ENCODE data around the gene ATG7.
"Not testable (repeated sequence)": the region's sequence is repeated elsewhere in the genome, so short reads cannot be mapped to it uniquely, and the experiment has no call there.

ATG7 gene

DNA sequence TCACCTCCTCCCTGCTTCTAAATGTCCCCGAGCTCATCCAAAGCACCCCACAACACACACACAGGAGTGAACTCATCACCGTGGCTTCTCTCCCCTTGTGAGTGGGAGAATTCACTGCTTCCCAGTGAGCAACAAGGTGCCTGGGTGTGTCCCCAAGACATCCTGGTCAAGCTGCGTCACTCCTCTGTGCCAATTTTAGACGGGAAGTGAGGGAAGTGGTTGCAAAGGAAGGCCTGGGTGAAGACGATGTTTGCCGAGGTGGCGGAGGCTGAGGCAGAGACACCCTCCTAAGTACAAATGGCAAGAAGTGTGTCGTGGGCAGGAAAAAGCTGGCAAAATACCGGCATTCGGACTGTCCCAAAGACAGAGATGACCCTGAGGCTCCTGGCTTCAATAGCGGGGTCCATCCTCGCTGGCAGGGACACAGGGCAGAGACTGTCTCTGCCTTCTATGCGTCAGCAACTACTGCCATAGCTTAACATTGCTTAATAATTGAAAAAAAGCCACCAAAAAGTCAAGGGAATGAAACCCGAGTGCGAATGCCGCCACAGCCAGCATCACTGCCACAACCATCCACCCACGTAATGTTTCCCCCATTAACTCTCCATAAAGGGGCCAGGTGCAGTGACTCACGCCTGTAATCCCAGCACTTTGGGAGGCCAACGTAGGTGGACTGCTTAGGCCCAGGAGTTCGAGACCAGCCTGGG, 298.7 kb downstream of the ATG7 start:
- FAIRE-seq (no peak), DNase-seq (ENCODE audit: extremely low spot score, insufficient read length, low read depth) (no peak)

DNA sequence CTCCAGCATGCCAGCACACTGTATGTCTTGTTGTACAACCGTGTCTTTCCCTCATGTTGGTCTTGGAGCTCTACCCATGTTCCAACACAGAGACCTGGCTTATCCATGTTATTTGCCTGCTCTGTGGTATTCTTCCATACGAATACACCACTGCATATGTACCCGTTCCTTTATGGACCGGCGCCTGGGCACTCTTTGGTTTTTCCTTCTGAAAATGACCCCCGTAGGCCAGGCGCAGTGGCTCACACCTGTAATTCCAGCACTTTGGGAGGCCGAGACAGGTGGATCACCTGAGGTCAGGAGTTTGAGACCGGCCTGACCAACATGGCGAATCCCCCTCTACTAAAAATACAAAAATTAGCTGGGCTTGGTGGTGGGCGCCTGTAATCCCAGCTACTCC, 300.5 kb downstream of the ATG7 start:
- FAIRE-seq; DNase-seq (ENCODE audit: extremely low spot score, insufficient read length, low read depth): not testable (repeated sequence)

- DNase-seq (ENCODE audit: extremely low spot score, insufficient read length, low read depth) (no peak), FAIRE-seq (no peak)
These were observed 302.9 kb downstream of the ATG7 start for GRCh38 chr3:11574981-11575669.

GRCh38 chr3:11575677-11576076, 303.5 kb downstream of the ATG7 start:
- FAIRE-seq (no peak), DNase-seq (ENCODE audit: extremely low spot score, insufficient read length, low read depth) (no peak)

GRCh38 chr3:11576453-11576852, 304.3 kb downstream of the ATG7 start:
- DNase-seq (ENCODE audit: extremely low spot score, insufficient read length, low read depth) (no peak), FAIRE-seq (no peak)

GRCh38 chr3:11578169-11578568, 306.0 kb downstream of the ATG7 start:
- FAIRE-seq = no peak
- no peak for DNase-seq (ENCODE audit: extremely low spot score, insufficient read length, low read depth)

DNA sequence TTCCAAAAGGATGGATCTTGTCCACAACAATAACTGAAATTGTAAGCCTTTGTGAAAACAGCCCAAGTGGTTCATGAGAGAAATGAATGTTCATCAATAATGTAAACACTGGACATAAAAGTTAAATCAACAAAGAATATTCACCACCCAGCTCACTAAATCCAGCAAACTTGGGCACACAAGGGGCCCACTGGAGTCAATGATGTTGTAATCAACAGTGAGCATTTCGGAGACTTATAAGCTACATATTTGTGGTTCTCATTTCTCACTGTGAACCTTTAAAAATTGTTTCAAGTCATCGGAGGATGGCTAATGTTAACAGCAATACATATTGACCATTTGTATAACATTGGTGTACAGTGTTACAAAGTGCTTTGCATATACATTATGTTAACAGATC, 308.4 kb downstream of the ATG7 start:
- DNase-seq (ENCODE audit: extremely low spot score, insufficient read length, low read depth) (no peak), FAIRE-seq (no peak)

GRCh38 chr3:11581237-11582190, 309.3 kb downstream of the ATG7 start:
- FAIRE-seq (no peak), DNase-seq (ENCODE audit: extremely low spot score, insufficient read length, low read depth) (no peak)

DNA sequence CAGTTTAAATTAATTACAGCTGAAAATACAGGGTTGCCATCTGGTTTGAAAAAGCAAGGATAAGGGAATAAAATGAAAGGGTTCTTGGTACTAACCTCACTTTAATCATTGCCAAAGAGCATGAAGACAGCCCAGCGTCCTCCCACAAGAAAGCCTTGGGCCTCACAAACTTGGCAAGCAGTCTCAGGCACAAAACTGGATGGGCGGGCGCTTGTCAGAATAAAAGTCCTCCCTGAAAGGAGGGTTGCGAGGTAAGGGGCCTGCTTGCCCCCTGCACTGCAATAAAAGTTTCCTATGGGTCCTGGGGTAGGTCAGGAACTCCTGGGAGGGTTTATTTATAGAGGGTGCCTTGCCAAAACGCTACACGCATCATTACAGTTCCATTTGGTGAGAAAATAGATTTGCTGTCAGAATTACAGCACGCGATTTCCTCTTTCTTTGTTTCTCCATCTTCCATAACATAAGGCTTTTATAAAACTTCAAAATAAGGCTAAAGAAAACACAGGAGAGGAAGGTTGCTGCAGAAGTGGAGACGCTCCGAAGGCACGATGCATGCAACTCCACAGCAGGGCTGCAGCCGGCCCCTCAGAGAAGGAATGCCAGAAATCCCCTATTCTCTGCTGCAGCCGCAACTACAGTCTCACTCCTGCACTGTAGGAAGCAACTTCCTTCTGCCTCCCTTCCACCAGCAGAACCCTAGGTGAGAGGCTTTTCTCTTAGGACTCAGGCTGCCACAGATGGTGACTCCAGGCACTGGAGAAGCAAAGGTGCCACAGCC, 310.2 kb downstream of the ATG7 start:
- FAIRE-seq (no peak), DNase-seq (ENCODE audit: extremely low spot score, insufficient read length, low read depth) (no peak)

DNA sequence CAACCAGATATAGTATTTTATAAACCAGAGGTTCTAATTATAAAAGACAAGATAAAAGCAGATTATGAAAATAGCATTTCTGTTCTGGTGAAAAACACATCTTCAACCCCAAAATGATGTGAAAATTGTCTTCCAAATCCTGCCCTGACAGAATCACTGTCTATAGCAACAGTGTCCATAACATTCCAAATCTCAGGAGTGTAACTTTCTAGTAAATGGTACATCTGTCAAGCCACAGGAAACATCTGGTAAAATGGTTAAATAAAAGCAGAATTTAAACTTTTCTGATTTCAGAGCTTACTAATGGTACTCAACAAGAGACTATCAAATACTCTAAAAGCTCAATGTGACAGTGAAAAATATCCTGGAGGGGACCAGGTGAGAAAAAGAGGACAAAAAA, 311.0 kb downstream of the ATG7 start:
- no peak for FAIRE-seq
- no peak for DNase-seq (ENCODE audit: extremely low spot score, insufficient read length, low read depth)

- FAIRE-seq (no peak), DNase-seq (ENCODE audit: extremely low spot score, insufficient read length, low read depth) (no peak)
These were observed 311.4 kb downstream of the ATG7 start for GRCh38 chr3:11583638-11584046.

GRCh38 chr3:11584570-11584969, 312.4 kb downstream of the ATG7 start:
- DNase-seq (ENCODE audit: extremely low spot score, insufficient read length, low read depth) = no peak
- no peak for FAIRE-seq

GRCh38 chr3:11587766-11588165, 315.6 kb downstream of the ATG7 start:
- DNase-seq (ENCODE audit: extremely low spot score, insufficient read length, low read depth) (no peak), FAIRE-seq (no peak)

DNA sequence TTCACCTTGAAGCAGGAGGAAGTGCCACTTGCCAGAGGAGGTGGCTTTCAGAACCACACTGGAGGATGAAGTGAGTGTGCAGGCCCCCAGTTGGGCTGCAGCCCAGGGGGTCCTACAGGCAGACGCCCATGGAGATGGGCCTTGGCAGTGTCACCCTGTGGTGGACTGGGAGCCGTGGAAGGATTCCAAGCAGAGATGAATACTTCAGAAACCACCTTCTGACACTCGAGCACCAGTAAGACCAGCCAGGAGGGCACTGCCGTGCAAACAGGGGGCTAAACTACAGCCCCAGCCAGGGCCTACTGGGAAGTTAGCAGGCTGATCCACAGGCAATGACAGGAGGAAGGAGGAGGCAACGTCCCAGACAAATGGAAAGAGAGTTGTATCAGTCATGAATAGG, 316.1 kb downstream of the ATG7 start:
- no peak for FAIRE-seq

GRCh38 chr3:11588755-11589154, 316.6 kb downstream of the ATG7 start:
- FAIRE-seq = no peak

More for the DNA sequence above, 316.1 kb downstream of the ATG7 start:
- DNase-seq (ENCODE audit: extremely low spot score, insufficient read length, low read depth) = no peak

DNA sequence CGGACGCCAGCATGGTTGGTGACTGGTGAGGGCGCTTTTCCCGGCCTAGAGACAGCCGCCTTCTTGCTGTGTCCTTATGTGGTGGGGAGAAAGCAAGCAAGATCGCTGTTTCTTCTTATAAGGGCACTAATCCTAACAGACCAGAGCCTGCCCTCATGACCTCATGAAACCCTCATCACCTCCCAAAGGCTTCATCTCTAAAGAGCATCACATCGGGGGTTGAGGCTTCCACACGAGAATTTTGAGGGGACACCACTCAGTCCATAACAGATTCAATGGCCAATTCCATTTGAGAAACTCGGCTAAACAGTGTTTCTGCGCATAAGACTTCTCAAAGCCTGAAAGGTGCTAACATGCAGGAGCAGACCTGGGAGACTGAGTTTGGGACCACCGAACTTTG, 317.5 kb downstream of the ATG7 start:
- FAIRE-seq (no peak), DNase-seq (ENCODE audit: extremely low spot score, insufficient read length, low read depth) (no peak)

More at GRCh38 chr3:11588755-11589154, 316.6 kb downstream of the ATG7 start:
- no peak for DNase-seq (ENCODE audit: extremely low spot score, insufficient read length, low read depth)

DNA sequence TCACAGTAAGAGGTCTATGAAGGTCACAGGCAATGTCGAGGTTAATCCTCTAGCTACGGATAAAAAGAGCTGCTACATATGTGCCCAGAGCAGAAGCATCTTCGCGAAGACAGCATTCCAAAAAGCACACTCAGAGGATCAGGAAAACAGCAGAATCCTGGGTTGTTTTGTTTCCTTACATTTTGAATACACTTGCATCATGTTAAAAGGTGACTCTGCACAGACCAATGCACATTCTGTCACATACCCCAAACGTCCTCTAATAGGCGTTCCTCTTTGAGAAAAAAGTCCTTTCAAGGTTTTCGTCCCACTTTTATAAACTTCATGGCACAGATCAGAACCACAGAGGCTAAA, 318.8 kb downstream of the ATG7 start:
- FAIRE-seq (no peak), DNase-seq (ENCODE audit: extremely low spot score, insufficient read length, low read depth) (no peak)

DNA sequence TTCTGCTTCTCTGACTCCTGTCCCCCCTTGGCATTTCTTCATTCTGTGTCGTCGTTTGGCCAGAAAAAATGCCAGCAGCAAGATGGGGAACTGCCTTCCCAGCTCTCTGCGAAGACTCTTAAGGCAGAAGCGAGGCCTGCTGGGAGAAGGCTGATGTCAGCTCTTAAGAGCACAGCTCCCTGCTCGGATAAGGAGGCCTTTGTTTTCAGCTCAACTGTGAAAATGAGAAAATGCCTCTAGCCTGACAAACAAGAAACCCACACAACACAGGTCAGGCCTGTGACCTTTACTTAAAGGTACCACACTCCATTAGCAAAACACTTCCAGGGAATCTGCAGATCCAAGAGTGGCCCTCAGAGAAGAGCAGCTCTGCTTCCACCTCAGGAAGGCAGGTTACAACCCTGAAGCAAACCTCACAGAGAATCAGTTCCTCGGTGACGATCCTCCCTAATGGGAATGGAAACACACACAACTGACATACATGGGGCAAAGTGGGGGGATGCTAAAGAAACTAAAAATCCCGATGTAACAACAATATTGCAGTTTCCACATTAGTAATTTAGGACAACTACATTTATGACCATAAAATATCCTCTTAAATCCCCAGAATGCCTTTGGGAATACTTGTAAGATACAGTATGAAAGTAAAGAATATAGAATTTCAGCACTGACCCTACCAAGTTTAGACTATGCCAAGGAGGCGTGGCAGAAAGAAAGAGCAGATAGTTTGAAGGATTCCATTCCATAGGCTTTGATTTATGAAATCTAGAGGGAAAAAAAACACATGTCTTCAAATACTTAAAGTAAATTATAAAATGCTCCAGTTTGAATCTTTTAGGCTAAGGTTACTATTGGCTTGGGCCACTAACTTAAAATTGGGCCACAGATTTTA, 319.4 kb downstream of the ATG7 start:
- DNase-seq (ENCODE audit: extremely low spot score, insufficient read length, low read depth) = no peak
- no peak for FAIRE-seq
